Esophagus muscularis mucosa (tissue), 4 donors: ENCODE measurements around the gene SLCO1A2. TPM values are rescaled to one million over a fixed set of nuclear protein-coding genes. Genes with fewer than 3 reads are reported as not detected.

Experiments used
- DNase-seq: peaks from one replicate; pipeline ENCODE4 v3.0.0-alpha.2; 2017; ENCODE audit errors: extremely low spot score
- H3K27ac ChIP-seq, 4 donors: fragments of 200-600 bp; sonication (generic); replicated peaks in 1 of 4; 1 replicate in 3 of 4; 2 replicates in 1 of 4; pipeline ENCODE4 v1.5.1; 2016 to 2019; ENCODE audit warnings: mild to moderate bottlenecking in 1 of 4
- H3K27me3 ChIP-seq, 4 donors: fragments of 200-600 bp; sonication (generic); one replicate each; pipeline versions ENCODE4 v1.5.1 to v1.6.0; 2016 to 2019
- H3K36me3 ChIP-seq, 4 donors: fragments of 200-600 bp; sonication (generic); one replicate each; pipeline ENCODE4 v1.5.1; 2016 to 2019
- H3K4me1 ChIP-seq, 4 donors: fragments of 200-600 bp; sonication (generic); one replicate each; pipeline ENCODE4 v1.5.1; 2016 to 2019
- H3K4me3 ChIP-seq, 4 donors: fragments of 200-600 bp; sonication (generic); 1 replicate in 2 of 4; 2 replicates in 2 of 4; pipeline ENCODE4 v1.5.1; 2016 to 2019; ENCODE audit warnings: mild to moderate bottlenecking in 4 of 4, moderate library complexity in 1 of 4
- H3K9me3 ChIP-seq, 4 donors: fragments of 200-600 bp; sonication (generic); 1 replicate in 3 of 4; 2 replicates in 1 of 4; pipeline ENCODE4 v1.5.1; 2016 to 2019
- CTCF ChIP-seq, 3 experiments: fragments of 200-600 bp in 2 of 3; fragments of 450-650 bp in 1 of 3; sonication (generic) in 2 of 3; IDR thresholded peaks; one replicate each; pipeline ENCODE4 v1.5.1; 2017 to 2019; ENCODE audit warnings: antibody characterized with exemption in 3 of 3, mild to moderate bottlenecking in 2 of 3, moderate library complexity in 1 of 3
- EP300 ChIP-seq: sonication (generic); formaldehyde crosslinking; IDR thresholded peaks from one replicate; pipeline ENCODE4 v1.6.1; 2017; ENCODE audit warnings: antibody characterized with exemption
- POLR2A ChIP-seq: fragments of 450-650 bp; IDR thresholded peaks from one replicate; pipeline ENCODE4 v1.6.1; 2017; ENCODE audit warnings: antibody characterized with exemption, moderate library complexity, mild to moderate bottlenecking, low read depth
- POLR2AphosphoS5 ChIP-seq, 2 donors: sonication (generic); formaldehyde crosslinking; IDR thresholded peaks; one replicate each; pipeline ENCODE4 v1.6.1; 2017; ENCODE audit warnings: antibody characterized with exemption in 2 of 2
- WGBS: methylation state at CpG from one replicate; pipeline ENCODE4 v1.1.5; 2018; 5-methylcytosine and 5-hydroxymethylcytosine counted together
- intact Hi-C: fragments of 100-400 bp; cut with DNase I; formaldehyde crosslinking; loops from one replicate; pipeline ENCODE4 v1.15.1; 2023
- total RNA-seq, 4 donors: library from RNA; depleted of rRNA; stranded (reverse); fragments of >200 nt; gene quantifications; one replicate each; pipeline versions ENCODE4 v1.1.0 to v1.2.1, GENCODE V29; 2016

SLCO1A2 gene
- total RNA-seq, 4 donors from 2014 or later, result 0.19 TPM; not detected in 3

DNA sequence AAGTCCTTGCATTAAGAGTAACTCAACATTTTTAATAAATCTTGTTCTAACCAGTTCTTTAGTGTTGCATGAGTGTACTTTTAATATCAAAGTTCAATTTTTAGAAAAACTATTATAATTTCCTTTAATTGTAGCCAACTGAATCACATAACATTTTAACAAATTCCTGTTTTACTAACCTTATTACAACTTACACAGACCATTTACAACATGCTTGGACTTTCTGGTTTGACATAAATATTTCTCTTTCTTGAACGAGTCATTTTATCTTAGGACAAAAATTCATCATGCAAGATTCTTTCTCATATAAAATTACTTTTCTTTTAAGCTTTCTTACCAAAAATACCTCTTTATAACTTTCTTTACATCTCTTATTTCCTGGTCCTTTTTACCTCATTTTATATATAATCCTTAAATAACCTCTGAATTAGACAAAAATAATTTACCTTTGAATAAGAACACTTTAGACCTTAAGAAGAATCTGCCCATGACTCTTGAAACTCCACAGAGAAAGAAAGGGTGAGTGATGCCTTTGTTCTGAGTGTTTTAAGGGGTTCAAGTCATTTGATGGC, 3.9 kb downstream of the SLCO1A2 start:
- DNase-seq, result no peak
- no peak overlapping the region for H3K27ac ChIP-seq
- H3K36me3 ChIP-seq, result no peaks in the 10 kb centered on the region
- TF ChIP-seq CTCF (IDR thresholded peaks at IDR 0.05), result no peak
- no peak for TF ChIP-seq EP300
- no peak for TF ChIP-seq POLR2AphosphoS5 (IDR thresholded peaks at IDR 0.05)
- no peak for TF ChIP-seq POLR2A
- no peaks in the 10 kb centered on the region for H3K4me1 ChIP-seq
- intact Hi-C loops, result no loop called here
- 58% methylated on average over 1 of the region's 1 CpG for WGBS
- H3K4me3 ChIP-seq, result no peak overlapping the region
- peaks cover 0 to 21% (median 15%) of the 10 kb centered on the region in 4 donors for H3K9me3 ChIP-seq
- H3K27me3 ChIP-seq, result no peaks in the 10 kb centered on the region

GRCh38 chr12:21328578-21328977, 6.1 kb downstream of the SLCO1A2 start:
- Histone ChIP-seq H3K27ac (no peak overlapping the region), H3K4me3 (no peak overlapping the region), H3K27me3 (no peaks in the 10 kb centered on the region), H3K36me3 (no peaks in the 10 kb centered on the region), H3K4me1 (no peaks in the 10 kb centered on the region), H3K9me3 (peaks cover 0 to 21% (median 16%) of the 10 kb centered on the region in 4 donors)
- intact Hi-C loops, result no loop called here
- no peak for DNase-seq
- TF ChIP-seq POLR2A (no peak), EP300 (no peak), CTCF (IDR thresholded peaks at IDR 0.05) (no peak), POLR2AphosphoS5 (IDR thresholded peaks at IDR 0.05) (no peak)

DNA sequence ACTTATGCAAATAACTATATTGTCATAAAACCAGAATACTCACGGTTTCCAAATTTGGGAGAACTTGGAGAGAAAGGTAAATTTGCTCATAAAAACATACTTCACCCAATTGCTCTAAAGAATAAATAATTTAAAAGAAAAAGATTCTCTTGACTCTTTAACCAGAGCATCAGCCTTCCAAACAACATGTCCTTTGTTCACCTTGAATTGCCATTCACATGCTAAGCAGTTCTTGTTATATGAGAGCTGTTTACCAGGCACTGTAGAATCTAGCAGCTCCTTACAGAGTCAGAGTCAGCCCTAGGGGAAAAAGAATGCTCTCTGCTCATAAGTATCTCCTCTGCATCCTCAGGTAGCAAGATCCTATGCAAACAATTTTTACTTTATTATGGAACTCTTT, 10.2 kb downstream of the SLCO1A2 start:
- no peak for TF ChIP-seq CTCF (IDR thresholded peaks at IDR 0.05)
- TF ChIP-seq EP300, result no peak
- no peak for TF ChIP-seq POLR2A
- no peak for TF ChIP-seq POLR2AphosphoS5 (IDR thresholded peaks at IDR 0.05)
- H3K36me3 ChIP-seq, result no peaks in the 10 kb centered on the region
- no peak overlapping the region for H3K27ac ChIP-seq
- H3K4me3 ChIP-seq, result no peak overlapping the region
- H3K27me3 ChIP-seq, result no peaks in the 10 kb centered on the region
- intact Hi-C loops, result no loop called here
- 29% methylated on average over 1 of the region's 1 CpG for WGBS
- no peaks in the 10 kb centered on the region for H3K4me1 ChIP-seq
- H3K9me3 ChIP-seq, result peaks cover 0 to 21% (median 16%) of the 10 kb centered on the region in 4 donors
- DNase-seq, result no peak

GRCh38 chr12:21323736-21324135, 11.0 kb downstream of the SLCO1A2 start:
- Histone ChIP-seq H3K9me3 (peaks cover 0 to 21% (median 16%) of the 10 kb centered on the region in 4 donors), H3K36me3 (no peaks in the 10 kb centered on the region), H3K27me3 (no peaks in the 10 kb centered on the region), H3K4me1 (no peaks in the 10 kb centered on the region), H3K27ac (no peak overlapping the region), H3K4me3 (no peak overlapping the region)
- intact Hi-C loops, result no loop called here
- DNase-seq, result no peak
- 50% methylated on average over 2 of the region's 2 CpGs for WGBS
- TF ChIP-seq CTCF (IDR thresholded peaks at IDR 0.05) (no peak), POLR2AphosphoS5 (IDR thresholded peaks at IDR 0.05) (no peak)

- no peaks in the 10 kb centered on the region for H3K4me1 ChIP-seq
- no peaks in the 10 kb centered on the region for H3K9me3 ChIP-seq
- no peak overlapping the region for H3K27ac ChIP-seq
- TF ChIP-seq POLR2AphosphoS5 (IDR thresholded peaks at IDR 0.05), result no peak
- no peak for TF ChIP-seq CTCF (IDR thresholded peaks at IDR 0.05)
- no peak for TF ChIP-seq EP300
- TF ChIP-seq POLR2A, result no peak
- no peak overlapping the region for H3K4me3 ChIP-seq
- DNase-seq, result no peak
- H3K27me3 ChIP-seq, result no peaks in the 10 kb centered on the region
- H3K36me3 ChIP-seq, result no peaks in the 10 kb centered on the region
- 42% methylated on average over 1 of the region's 1 CpG for WGBS
- intact Hi-C loops, result no loop called here
Observed at GRCh38 chr12:21308785-21309184, 25.9 kb downstream of the SLCO1A2 start.
